ENCODE results near the gene CELSR3. TPM values are rescaled to one million over a fixed set of nuclear protein-coding genes. Genes with fewer than 3 reads are reported as not detected.
A peak's percentile ranks its signal among the peaks of the same experiment; 100 is the strongest.

CELSR3 gene
- total RNA-seq, 1 experiment from 2014 or later = 23.9 TPM

DNA sequence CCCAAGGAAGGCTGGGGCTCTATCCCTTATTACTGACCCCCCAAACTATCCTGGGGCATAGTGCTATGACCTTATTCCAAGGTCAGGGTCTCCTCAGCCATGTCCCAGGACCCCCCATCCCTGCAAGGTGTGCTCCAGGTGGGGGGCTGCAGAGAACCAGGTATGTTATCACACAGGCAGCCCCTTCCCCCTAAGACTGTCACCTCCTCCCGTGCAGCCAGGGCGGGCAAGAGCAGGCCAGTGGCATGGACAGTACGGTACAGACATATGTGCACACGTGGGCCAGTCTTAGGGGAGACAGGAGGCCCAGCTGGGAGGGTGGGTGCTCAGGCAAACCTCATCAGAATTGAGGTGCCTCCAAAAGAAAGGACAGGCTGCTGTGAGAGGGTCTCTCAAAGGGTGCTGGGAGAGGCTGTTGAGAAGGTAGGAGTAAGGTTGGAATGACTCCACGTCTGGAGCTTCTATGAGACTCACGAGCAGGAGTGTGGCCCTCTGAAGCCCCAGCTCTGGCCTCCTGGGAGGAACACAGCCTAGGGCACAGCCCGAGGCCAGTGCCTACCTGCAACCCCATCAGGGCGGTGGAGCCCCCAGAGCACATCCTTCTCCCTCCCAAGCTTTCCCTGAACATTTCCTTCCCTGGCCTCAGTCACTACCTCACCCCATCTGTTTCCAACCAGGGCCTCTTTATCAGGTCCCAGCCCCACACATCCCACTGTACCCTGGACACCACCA, 65.8 kb downstream of the CELSR3 start:
- H3K23me2 ChIP-seq (ENCODE audit: insufficient read length, low read depth, low read length, poor library complexity, severe bottlenecking) = no peaks in the 10 kb centered on the region
- H3K4me2 ChIP-seq (ENCODE audit: insufficient read depth, insufficient read length, low read length) = no peak overlapping the region
- no peak overlapping the region for H2BK5ac ChIP-seq (ENCODE audit: insufficient read length, low read length)
- no peak overlapping the region for H3K23ac ChIP-seq (ENCODE audit: insufficient read length, low read depth, low read length)
- H3K4me1 ChIP-seq (ENCODE audit: insufficient read depth, low read length) = no peaks in the 10 kb centered on the region
- no peak overlapping the region for H3K27ac ChIP-seq (ENCODE audit: insufficient read length, low read depth, low read length)
- no peak overlapping the region for H2BK20ac ChIP-seq (ENCODE audit: low read depth, low read length, poor library complexity, severe bottlenecking)
- Mint-ChIP-seq H3K27ac (peak overlapping the region in 2 of 3 experiments; percentile 88 to 89; a peak in 4 of 7 replicates), H3K9me3 (no peaks in the 10 kb centered on the region), H3K4me3 (no peak overlapping the region; a peak in 1 of 5 replicates), H3K27me3 (ENCODE audit: low read depth) (peaks cover 4% of the 10 kb centered on the region; the same call in 1 of the 2 replicates), H3K4me1 (peaks cover 12 to 21% of the 10 kb centered on the region in 2 experiments), H3K36me3 (ENCODE audit: insufficient read depth in 1 of 3, low read depth in 3 of 3) (peaks cover 30 to 52% (median 32%) of the 10 kb centered on the region in 3 experiments; a peak in 6 of 7 replicates)
- no peak overlapping the region for H4K91ac ChIP-seq (ENCODE audit: insufficient read length, low read depth, low read length)
- no peak overlapping the region for H3K4ac ChIP-seq (ENCODE audit: low read depth, low read length)
- no peak overlapping the region for H3K9ac ChIP-seq (ENCODE audit: extremely low read depth, insufficient read length, low read length)
- H2BK120ac ChIP-seq (ENCODE audit: low read depth, low read length, poor library complexity, severe bottlenecking) = no peak overlapping the region
- no peaks in the 10 kb centered on the region for H3K27me3 ChIP-seq (ENCODE audit: insufficient read depth, low read length)
- H3T11ph ChIP-seq (ENCODE audit: low read length) = no peak overlapping the region
- no peak overlapping the region for H2BK15ac ChIP-seq (ENCODE audit: low read depth, low read length)
- WGBS (ENCODE audit: extremely low coverage, insufficient read length, low lambda C conversion rate) = no CpG with 5 or more reads among the region's 8 CpGs
- H2AFZ ChIP-seq (ENCODE audit: low read length) = no peak overlapping the region
- TF ChIP-seq, protein P1, sequence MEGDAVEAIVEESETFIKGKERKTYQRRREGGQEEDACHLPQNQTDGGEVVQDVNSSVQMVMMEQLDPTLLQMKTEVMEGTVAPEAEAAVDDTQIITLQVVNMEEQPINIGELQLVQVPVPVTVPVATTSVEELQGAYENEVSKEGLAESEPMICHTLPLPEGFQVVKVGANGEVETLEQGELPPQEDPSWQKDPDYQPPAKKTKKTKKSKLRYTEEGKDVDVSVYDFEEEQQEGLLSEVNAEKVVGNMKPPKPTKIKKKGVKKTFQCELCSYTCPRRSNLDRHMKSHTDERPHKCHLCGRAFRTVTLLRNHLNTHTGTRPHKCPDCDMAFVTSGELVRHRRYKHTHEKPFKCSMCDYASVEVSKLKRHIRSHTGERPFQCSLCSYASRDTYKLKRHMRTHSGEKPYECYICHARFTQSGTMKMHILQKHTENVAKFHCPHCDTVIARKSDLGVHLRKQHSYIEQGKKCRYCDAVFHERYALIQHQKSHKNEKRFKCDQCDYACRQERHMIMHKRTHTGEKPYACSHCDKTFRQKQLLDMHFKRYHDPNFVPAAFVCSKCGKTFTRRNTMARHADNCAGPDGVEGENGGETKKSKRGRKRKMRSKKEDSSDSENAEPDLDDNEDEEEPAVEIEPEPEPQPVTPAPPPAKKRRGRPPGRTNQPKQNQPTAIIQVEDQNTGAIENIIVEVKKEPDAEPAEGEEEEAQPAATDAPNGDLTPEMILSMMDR (conservative IDR thresholded peaks at IDR 0.05) = no peak
- H2BK12ac ChIP-seq (ENCODE audit: insufficient read length, low read depth, low read length) = no peak overlapping the region
- no peak for DNase-seq
- no peaks in the 10 kb centered on the region for H3K79me1 ChIP-seq (ENCODE audit: insufficient read depth, low read depth, low read length, poor library complexity, severe bottlenecking)
- no peak overlapping the region for H3K18ac ChIP-seq (ENCODE audit: insufficient read length, low read depth, low read length)
- H4K20me1 ChIP-seq (ENCODE audit: control insufficient read depth, insufficient read depth, insufficient read length) = no peaks in the 10 kb centered on the region
- no peak overlapping the region for H2AK5ac ChIP-seq (ENCODE audit: insufficient read length, low read length)
- no peak overlapping the region for H4K8ac ChIP-seq (replicated peaks; ENCODE audit: insufficient read length, low read depth, low read length)
- H3K79me2 ChIP-seq (ENCODE audit: insufficient read depth, low read length) = no peaks in the 10 kb centered on the region
- H3K56ac ChIP-seq (ENCODE audit: insufficient read length, low read depth, low read length) = no peak overlapping the region
- no peaks in the 10 kb centered on the region for H3K9me3 ChIP-seq (ENCODE audit: control insufficient read depth, low read depth, low read length)
- no peak overlapping the region for H3K14ac ChIP-seq (ENCODE audit: insufficient read depth, low read length)
- H4K5ac ChIP-seq (ENCODE audit: insufficient read length, low read depth, low read length) = no peak overlapping the region

Measured in H9 (cell line).